Activated CD4-positive, CD25-positive, alpha-beta regulatory T cell (primary cell): ENCODE measurements around the gene HBQ1.
A peak's percentile ranks its signal among the peaks of the same experiment; 100 is the strongest.
"Not testable (repeated sequence)": the region's sequence is repeated elsewhere in the genome, so short reads cannot be mapped to it uniquely, and the experiment has no call there.

ENCODE experiments used
- DNase-seq, 4 experiments: peaks; one replicate each; lab custom pipeline; 2025; lab: John Stamatoyannopoulos, UW

The HBQ1 gene

GRCh38 chr16:211631-212180 is 31.4 kb downstream of the HBQ1 start:
- DNase-seq = not testable (repeated sequence)

- no peak for DNase-seq
These were observed 32.7 kb downstream of the HBQ1 start for GRCh38 chr16:212999-213398.

GRCh38 chr16:220021-220420 is 39.8 kb downstream of the HBQ1 start:
- DNase-seq = no peak

- DNase-seq = no peak
These were observed 48.0 kb downstream of the HBQ1 start for GRCh38 chr16:228151-228851.

- DNase-seq = peak; percentile 71 to 74 (median 74)
These were observed 48.8 kb downstream of the HBQ1 start, which contains the start of gene LUC7L for GRCh38 chr16:228852-229730. LUC7L (minus strand) TSS chr16:229449; CDS start chr16:229339, 110 bp downstream.

GRCh38 chr16:229731-230281 is 49.5 kb downstream of the HBQ1 start:
- DNase-seq = no peak

- not testable (repeated sequence) for DNase-seq
These were observed 50.1 kb downstream of the HBQ1 start for GRCh38 chr16:230351-230750.
